Measurements from ENCODE around the gene MAP2K4.

The MAP2K4 gene

GRCh38 chr17:12046786-12047185 lies 26.1 kb downstream of the MAP2K4 start:
- TF ChIP-seq, protein P1, sequence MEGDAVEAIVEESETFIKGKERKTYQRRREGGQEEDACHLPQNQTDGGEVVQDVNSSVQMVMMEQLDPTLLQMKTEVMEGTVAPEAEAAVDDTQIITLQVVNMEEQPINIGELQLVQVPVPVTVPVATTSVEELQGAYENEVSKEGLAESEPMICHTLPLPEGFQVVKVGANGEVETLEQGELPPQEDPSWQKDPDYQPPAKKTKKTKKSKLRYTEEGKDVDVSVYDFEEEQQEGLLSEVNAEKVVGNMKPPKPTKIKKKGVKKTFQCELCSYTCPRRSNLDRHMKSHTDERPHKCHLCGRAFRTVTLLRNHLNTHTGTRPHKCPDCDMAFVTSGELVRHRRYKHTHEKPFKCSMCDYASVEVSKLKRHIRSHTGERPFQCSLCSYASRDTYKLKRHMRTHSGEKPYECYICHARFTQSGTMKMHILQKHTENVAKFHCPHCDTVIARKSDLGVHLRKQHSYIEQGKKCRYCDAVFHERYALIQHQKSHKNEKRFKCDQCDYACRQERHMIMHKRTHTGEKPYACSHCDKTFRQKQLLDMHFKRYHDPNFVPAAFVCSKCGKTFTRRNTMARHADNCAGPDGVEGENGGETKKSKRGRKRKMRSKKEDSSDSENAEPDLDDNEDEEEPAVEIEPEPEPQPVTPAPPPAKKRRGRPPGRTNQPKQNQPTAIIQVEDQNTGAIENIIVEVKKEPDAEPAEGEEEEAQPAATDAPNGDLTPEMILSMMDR (IDR thresholded peaks at IDR 0.05; ENCODE audit: extremely low read depth, insufficient read depth, missing control alignments): no peak
- no peak for DNase-seq (ENCODE audit: low spot score)
- in situ Hi-C loops (cut with MboI; ENCODE audit: low pct_unique_long_range_greater_than_20kb, low sequenced_read_pairs, unreplicated experiment): no loop called here

DNA sequence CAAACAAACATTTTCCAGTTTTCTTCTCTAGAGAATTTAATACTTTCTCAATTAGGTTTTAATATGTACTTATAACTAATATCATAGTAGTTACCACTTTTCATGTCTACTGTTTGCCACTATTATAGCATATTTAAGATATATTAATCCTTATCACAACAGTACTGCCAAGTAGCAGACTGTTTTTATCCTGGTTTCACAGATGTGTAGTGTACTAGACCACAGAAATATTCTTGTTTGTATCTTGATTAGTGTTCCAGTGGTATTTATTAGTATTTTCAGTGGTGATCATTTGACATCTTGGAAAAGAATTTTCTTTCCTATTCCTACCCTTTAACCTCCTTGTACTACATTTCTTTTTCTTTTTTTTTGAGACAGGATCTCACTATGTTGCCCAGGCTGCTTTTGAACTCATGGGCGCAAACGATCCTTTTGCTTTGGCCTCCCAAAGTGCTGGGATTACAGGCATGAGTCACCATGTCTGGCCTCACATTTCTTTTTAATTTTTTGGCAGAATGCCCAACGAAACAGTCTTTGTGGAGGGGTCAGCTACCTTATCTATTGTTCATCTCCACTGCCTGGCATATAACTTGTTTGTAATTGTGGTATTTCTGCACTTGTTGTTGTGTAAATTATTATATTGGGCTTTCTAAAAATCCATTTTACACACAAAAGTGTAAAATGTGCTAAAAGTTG lies 27.2 kb downstream of the MAP2K4 start:
- in situ Hi-C loops (cut with MboI; ENCODE audit: low pct_unique_long_range_greater_than_20kb, low sequenced_read_pairs, unreplicated experiment): no loop called here
- DNase-seq (ENCODE audit: low spot score): no peak
- TF ChIP-seq, protein P1 (IDR thresholded peaks at IDR 0.05; ENCODE audit: extremely low read depth, insufficient read depth, missing control alignments): no peak

DNA sequence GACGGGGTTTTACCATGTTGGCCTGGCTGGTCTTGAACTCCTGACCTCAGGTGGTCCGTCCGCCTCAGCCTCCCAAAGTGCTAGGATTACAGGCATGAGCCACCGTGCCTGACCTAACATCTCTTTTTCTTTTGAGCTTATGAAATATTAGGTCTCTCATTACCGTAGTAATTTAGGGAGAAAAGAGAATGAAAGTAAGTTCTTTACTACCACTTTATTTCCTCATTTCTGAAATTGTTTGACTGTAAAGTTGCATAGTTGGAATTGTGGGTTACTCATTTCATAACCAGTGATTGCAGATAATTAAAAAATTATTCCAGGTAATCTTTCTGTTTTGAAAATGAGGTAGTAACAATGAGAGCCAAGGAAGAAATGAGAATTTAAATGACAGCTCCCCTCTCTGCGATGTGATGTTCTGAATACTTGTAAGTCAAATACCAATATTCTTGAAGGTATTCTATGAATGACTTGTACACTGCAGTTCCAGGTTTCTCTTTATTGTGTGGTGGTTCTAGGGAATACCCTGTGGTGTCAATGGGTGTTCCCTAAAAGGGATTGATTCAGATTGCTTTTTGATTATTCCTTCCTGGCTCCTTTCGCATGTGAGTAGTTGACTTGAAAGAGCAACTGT lies 28.3 kb downstream of the MAP2K4 start:
- TF ChIP-seq, protein P1 (IDR thresholded peaks at IDR 0.05; ENCODE audit: extremely low read depth, insufficient read depth, missing control alignments): no peak
- in situ Hi-C loops (cut with MboI; ENCODE audit: low pct_unique_long_range_greater_than_20kb, low sequenced_read_pairs, unreplicated experiment): no loop called here
- no peak for DNase-seq (ENCODE audit: low spot score)

DNA sequence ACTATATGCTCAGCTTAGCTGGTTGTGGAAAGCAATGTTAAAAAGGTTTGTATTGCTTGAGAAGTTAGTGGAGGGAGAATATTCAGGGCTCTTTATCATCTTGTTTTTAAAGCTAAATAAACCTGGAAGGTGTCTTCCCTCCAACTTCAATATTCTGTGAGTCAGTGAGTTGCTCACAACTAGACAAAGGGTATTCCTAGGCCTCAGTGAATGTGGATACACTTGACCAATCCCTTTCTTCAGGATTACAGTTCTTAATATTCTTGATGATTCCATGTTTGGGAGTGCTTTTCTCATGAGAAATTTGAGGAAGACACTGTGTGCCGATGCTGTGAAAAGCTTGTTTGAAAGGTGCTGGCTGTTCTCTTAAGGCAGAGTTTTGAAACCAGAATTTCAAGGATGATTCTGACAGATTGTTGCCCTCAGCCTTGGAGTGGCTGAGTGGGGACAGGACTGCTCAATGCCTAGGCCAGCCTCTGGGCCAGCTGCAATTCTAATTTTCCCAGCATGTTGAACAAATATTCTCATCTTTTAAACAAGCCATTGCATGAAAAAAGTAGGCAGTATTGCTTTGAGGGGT lies 30.1 kb downstream of the MAP2K4 start:
- in situ Hi-C loops (cut with MboI; ENCODE audit: low pct_unique_long_range_greater_than_20kb, low sequenced_read_pairs, unreplicated experiment): no loop called here
- TF ChIP-seq, protein P1 (IDR thresholded peaks at IDR 0.05; ENCODE audit: extremely low read depth, insufficient read depth, missing control alignments): no peak
- no peak for DNase-seq (ENCODE audit: low spot score)

DNA sequence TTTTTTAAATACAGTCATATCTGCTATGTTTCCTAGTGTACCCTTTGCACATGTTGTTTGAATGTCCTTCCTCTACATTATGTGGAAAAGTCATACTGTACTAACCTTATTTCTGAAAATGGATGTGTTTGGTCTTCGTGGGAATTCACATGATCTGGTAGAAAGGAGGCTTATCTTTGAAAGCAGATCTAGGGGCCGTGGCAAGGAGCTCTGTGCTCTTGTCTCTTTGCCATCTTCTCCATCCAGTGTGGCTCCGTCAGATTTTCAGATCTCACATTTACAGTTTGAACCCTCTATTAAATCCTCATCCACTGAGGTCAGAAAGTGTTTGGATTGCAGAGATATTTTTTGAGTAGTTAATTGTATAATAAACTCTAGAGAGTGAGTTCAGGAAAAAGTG lies 32.9 kb downstream of the MAP2K4 start:
- TF ChIP-seq, protein P1 (IDR thresholded peaks at IDR 0.05; ENCODE audit: extremely low read depth, insufficient read depth, missing control alignments): no peak
- DNase-seq (ENCODE audit: low spot score): no peak
- in situ Hi-C loops (cut with MboI; ENCODE audit: low pct_unique_long_range_greater_than_20kb, low sequenced_read_pairs, unreplicated experiment): no loop called here

DNA sequence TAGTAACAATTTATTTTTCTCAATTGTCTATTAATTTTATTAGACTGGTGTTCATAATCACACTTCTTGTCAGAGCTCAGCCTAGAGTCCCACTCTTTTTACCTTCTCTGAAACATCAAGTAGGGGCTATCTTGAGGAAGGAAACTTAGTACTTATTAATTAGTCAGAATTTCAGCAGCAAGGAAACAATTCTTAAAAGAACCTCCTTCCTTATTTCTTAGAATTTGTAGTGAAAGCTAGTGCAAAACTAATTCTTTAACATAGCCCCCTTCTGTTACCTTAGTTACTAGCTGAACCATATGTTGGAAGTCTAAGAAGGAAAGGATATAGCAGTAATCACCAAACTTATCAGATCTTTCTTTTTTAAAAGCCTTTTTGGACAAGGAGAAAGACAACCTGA lies 35.2 kb downstream of the MAP2K4 start:
- in situ Hi-C loops (cut with MboI; ENCODE audit: low pct_unique_long_range_greater_than_20kb, low sequenced_read_pairs, unreplicated experiment): no loop called here
- DNase-seq (ENCODE audit: low spot score): no peak
- TF ChIP-seq, protein P1 (IDR thresholded peaks at IDR 0.05; ENCODE audit: extremely low read depth, insufficient read depth, missing control alignments): no peak

Measured in GM13977 (cell line).